COLO829 (cell line): ENCODE measurements around the gene CLDN9.
"Not testable (repeated sequence)": the region's sequence is repeated elsewhere in the genome, so short reads cannot be mapped to it uniquely, and the experiment has no call there.

Experiments
- DNase-seq: peaks from one replicate; pipeline ENCODE4 v3.0.0; 2012; ENCODE audit warnings: low spot score

CLDN9 gene

DNA sequence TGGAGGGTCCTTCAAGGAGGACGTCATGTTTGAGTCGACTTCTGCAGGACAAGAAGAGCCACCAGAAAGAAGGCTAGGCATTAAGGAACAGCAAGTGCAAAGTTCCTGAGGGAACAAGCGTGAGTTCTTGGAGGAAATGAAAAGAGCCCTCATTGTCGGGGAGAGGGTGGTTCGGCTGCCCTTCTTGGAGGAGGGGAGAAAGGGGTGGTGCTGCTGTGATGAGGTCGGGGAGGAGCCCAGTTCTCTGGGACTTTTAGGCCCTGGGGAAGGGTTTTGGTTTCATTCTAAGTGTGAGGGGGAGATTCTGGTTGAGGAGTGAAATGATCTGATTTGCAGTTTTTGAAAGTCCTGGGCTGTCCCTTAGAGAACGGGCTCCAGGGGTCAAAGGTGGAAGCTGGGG is 19.9 kb downstream of the CLDN9 start:
- no peak for DNase-seq

GRCh38 chr16:3035289-3035971 is 22.7 kb downstream of the CLDN9 start:
- DNase-seq: no peak

GRCh38 chr16:3035972-3036725 is 23.4 kb downstream of the CLDN9 start:
- DNase-seq: no peak

DNA sequence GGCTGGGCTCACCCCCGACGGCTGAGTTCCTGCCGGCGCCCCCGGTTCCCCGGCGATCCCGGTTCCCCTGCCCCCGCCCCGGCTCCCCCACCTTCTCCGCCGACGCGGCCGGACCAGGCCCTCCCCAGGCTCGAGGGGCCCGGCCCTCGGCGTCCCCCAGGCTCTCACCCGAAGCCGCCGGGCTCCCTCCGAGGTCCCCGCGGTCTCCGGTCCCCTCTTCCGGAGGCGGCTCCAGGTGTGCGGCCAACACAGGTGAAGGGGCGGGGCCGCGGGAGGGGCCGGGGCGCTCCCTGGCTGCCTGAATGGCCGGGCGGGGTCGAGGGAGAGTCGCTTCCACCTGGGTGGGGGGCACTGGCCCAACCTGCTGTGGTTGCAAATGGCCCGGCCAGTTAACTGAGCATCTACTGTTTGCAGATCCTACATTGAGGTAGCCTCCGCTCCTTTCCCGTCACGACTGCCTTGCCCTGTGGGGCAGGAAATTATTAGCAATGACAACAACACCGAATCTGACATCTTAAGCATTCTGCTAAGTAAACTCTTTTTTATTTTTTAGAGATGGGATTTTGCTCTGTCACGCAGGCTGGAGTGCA is 24.1 kb downstream of the CLDN9 start, which contains the start of gene BICDL2:
TSS of gene BICDL2 (minus strand) at position 219 of the 590 bp plus-strand sequence. CDS start 1,448 bp downstream, outside the sequence.
- DNase-seq: no peak

GRCh38 chr16:3038256-3038655 is 25.5 kb downstream of the CLDN9 start:
- no peak for DNase-seq

DNA sequence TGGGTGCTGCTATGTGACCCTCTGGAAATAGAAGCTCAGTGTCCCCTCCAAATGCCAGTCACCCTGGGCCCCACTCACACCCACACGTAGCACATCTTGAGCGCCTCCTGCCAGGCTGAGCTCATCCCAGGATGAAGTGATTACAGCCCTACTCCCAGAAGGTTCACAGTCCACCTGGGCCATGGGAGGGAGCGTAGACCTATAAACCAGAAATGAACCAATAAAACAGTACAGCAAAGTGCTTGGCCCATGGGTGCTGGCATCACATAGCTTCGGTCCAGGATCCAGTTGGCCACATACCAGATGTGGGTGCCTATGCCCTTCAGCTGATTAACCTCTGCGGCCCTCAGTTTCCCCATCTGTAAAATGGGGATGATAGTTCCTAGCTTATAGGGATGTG is 26.2 kb downstream of the CLDN9 start:
- no peak for DNase-seq

- no peak for DNase-seq
These were observed 29.7 kb downstream of the CLDN9 start for GRCh38 chr16:3042376-3042775.

- no peak for DNase-seq
These were observed 32.0 kb downstream of the CLDN9 start for GRCh38 chr16:3044708-3045107.

DNA sequence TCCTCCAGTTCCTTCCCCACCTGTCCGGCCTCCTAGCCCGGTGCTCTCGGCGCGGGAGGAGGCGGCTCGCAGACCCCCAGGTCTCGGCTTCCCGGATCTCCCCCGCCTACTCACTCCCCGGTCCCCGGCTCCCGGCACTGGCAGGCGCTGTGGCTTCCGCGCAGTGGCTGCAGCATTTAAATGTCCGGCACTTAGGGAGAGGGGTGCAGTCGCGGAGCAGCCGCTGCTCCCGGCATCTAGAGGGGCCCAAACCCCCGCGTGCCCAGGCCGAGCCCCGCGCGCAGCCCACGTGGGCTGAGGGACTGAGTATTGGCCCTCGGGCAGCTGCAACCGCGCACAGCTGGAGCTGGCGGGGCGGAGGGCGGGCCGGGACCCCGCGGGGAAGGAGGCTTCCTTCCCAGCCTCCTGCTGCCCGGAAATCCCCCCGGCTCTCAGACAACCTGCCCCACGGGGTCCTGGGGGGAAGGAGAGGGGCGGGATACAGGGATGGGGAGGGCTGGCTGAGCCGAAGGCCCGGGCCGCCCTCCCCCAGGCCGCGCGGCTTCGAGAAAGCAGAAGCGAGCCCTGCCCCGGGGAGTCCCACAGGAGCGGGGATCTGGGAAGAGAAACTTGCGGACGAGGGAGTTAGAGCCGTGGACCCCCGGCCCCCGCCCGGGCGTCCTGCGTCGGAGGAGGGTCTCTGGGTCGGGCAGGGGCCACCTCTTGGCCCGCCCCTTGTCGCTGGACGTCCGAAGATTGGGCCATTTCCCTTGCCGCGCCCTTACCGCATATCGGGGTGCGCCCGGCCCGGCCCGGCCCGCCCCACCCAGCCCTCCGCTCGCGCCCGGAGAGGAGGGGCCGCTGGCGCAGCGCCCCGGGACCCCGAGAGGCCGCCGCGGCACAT is 33.3 kb downstream of the CLDN9 start, which contains the start of gene MMP25:
TSS of gene MMP25 (plus strand) at position 804 of the 883 bp plus-strand sequence. CDS start 357 bp downstream, outside the sequence.
- DNase-seq: no peak

GRCh38 chr16:3046641-3047386 is 34.1 kb downstream of the CLDN9 start:
- no peak for DNase-seq

- DNase-seq: no peak
These were observed 34.6 kb downstream of the CLDN9 start for GRCh38 chr16:3047387-3047720.

GRCh38 chr16:3049921-3050481 is 37.3 kb downstream of the CLDN9 start:
- no peak for DNase-seq

GRCh38 chr16:3050487-3050886 is 37.8 kb downstream of the CLDN9 start:
- DNase-seq: no peak

DNA sequence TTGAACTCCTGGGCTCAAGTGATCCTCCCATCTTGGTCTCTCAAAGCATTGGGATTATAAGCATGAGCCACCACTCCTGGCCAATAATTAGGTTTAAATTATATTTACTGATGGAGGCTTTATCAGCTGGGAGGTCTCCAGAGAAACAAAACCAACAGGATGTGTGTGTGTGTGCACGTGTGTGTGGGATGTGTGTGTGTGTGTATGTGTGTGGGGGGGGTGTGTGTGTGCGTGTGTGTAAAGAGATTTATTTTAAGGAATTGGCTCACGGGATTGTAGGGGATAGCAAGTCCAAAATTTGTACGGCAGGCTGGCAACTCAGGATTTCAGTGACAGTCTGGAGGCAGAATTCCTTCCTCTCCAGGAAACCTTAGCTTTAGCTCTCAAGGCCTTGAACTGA is 38.3 kb downstream of the CLDN9 start:
- DNase-seq: no peak

- no peak for DNase-seq
These were observed 38.8 kb downstream of the CLDN9 start for GRCh38 chr16:3051494-3051893.

GRCh38 chr16:3052571-3053329 is 40.0 kb downstream of the CLDN9 start:
- not testable (repeated sequence) for DNase-seq

DNA sequence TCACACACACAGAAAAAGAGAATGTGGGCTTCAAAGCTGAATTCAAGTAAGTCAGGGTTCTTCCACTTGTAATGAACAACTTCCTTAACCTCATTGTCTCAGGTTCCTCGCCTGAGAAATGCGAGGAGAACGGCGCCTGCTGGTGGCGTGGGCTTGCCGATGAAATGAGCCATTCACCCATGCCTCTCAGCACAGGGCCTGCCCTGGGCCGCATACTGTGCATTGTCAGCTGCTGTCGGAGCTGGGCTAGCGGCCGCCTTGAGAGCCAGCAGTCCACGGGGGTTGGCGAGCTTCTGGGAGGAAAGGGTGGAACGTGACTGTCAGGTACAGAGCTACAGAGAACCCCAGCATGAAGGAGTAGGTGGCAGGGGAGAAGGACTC is 40.6 kb downstream of the CLDN9 start:
- not testable (repeated sequence) for DNase-seq

GRCh38 chr16:3054965-3055733 is 42.4 kb downstream of the CLDN9 start:
- DNase-seq: no peak

GRCh38 chr16:3055734-3056115 is 43.0 kb downstream of the CLDN9 start:
- DNase-seq: not testable (repeated sequence)
